ENCODE measurements around the gene TFF3.

TFF3 gene

DNA sequence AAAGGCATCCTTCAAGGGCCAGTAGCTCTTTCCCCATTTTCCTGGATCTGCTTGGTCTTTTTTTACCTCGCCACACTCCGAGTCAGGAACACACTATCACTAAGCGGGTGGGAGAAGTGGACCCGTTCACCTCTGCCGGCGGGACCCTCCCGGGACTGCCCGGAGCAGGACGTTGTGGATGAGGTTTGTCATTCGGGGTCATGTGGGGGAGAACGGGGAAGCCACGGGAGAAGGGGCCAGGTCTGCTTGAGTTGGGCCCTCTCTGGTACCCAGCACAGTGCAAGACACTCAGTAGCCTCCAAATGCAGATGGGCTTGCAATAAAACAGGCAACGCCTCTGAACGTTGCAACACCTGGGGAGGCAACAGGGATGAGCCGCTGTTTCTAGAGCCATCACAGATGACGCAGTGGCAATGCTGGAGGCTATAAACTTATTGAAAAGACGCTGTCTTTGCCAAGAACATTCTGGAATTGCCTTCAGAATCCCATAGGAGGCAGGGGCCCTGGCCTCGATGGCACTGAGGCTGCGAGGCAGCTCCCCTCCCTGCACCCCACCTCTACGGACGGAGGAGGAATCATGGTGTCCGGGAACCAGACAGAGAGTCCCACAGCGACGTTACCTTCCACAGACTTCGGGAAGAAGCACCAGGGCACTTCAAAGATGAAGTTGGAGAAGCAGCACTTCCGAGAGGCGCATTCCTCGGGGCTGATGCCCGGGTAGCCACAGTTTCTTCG, 31.8 kb upstream of the TFF3 start:
- no peak for DNase-seq

DNA sequence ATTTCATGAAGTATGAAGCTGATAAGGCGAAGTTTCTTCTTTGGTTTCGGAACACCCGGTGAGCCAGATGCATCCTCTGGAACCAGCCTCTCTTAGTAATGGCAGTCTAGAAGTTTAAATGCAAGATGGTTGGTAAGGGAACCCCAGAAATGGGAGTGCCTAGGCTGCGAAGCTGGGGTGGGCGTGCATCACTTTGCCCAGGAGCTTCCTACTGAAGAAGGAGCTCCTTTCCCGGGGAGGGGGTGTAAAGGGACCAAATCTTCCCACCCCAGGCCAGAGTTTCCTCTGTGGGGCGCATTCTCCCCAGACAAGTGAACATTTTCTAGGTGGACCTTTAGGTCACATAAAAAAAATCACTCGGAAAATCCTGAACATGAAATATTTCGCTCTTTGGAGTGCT, 31.2 kb upstream of the TFF3 start:
- no peak for DNase-seq

DNA sequence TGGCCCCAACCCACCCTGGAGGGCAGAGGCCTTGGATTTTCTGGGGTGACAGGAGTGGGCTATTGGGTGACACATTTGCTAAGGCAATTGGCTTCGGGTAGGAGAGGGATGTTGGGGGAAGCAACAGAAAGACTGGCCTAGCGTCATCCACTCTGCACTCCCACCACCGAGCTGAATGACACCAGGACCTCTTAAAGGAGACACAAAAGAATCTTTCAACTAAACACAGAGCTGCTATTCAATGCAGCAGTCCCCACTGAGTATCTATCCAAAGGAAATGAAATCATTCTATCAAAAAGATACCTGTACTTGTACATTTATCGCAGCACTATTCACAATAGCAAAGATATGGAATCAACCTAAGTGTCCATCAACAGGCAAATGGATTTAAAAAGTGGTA, 29.4 kb upstream of the TFF3 start:
- no peak for DNase-seq

DNA sequence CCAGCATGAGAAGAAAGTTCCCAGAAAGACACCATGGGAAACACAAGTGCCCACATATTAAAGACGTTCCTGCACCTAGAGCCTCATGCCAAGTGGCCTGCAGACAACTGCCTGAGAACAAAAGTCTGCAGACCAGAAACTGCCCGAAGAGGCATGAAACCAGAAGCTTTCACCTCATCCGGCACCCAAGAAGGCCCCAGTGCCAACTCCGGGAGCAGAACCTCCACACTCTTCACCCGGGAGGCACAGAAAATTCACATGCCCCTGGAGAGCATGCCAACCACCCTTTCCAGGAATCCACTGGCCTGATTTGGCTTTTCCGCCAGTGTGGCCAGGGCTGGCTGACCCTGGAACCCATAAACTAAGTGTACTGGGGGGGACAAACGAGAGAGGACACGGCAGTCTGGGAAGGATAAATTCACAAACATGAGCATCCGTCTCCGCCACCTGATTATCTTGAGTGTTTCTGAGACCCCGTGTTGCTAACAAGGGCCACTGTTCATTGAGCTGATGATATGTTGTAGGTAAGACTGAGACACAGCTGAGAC, 28.8 kb upstream of the TFF3 start:
- DNase-seq, result no peak

DNA sequence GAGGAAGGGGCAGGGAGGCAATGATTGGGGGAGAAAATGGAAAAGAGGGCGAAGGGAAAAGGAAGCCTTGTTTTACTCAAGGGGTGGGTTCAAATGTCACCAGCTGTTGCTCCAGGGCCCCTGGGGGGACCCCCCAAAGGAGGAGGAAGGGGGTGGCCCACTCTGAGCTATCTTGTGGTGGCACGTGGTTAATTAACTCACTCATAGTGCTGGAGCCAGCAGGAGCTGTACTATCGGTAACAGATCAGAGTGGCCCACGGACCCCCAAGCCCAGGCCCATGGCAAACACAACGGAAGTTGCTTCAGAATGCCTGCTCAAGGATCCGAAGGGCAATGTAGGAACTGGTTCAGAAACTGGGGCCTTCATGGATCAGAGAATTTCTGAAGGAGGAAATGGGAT, 28.3 kb upstream of the TFF3 start:
- no peak for DNase-seq

DNA sequence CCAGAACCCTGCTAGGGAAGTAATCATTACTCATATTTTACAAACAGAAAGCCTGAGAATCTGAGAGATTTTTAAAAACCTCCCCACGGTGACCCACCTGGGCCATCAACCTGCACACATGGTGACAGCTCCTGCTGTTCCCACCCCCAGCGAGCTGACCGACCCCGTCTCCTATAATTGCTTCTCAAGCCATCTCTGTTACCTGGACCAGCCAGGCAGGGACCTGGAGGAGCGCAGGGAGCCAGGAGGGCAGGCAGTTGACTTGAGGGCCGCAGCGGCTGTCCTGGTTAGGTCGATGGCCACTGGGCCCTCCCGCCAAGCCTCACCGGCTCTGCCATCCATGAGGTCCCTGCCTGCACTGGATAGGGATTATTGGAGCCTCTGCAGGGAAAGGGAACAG, 27.9 kb upstream of the TFF3 start:
- no peak for DNase-seq

DNA sequence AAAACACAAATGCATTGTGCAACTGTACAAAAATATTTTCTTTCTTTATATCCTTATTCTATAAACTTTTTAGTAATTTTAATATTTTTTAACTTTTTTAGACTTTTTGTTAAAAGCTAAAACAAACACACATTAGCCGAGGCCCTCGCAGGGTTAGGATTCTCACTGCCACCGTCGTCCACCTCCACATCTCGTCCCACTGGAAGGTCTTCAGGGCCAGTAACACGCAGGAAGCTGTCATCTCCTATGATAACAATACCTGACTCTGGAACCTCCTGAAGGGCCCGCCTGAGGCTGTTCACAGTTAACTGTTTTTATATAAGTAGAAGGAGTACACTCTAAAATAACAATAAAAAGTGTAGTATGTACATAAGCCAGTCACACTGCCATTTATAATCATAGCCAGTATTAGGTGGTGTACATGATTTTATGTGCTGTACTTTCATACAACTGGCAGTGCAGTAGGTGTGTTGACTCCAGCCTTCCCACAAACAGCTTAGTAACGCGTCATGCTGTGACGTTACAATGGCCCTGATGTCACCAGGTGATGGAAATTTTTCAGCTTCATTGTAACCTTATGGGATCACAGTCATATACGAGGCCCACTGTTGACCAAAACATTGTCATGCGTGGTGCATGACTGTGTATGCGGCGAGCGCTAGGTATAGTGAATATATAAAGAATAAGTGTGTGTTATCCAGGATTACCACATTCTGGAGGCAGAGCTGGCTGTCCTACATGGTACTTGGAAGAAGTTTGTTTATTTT, 26.8 kb upstream of the TFF3 start:
- peak in 2 of 3 experiments; percentile 14 to 56 for DNase-seq

DNA sequence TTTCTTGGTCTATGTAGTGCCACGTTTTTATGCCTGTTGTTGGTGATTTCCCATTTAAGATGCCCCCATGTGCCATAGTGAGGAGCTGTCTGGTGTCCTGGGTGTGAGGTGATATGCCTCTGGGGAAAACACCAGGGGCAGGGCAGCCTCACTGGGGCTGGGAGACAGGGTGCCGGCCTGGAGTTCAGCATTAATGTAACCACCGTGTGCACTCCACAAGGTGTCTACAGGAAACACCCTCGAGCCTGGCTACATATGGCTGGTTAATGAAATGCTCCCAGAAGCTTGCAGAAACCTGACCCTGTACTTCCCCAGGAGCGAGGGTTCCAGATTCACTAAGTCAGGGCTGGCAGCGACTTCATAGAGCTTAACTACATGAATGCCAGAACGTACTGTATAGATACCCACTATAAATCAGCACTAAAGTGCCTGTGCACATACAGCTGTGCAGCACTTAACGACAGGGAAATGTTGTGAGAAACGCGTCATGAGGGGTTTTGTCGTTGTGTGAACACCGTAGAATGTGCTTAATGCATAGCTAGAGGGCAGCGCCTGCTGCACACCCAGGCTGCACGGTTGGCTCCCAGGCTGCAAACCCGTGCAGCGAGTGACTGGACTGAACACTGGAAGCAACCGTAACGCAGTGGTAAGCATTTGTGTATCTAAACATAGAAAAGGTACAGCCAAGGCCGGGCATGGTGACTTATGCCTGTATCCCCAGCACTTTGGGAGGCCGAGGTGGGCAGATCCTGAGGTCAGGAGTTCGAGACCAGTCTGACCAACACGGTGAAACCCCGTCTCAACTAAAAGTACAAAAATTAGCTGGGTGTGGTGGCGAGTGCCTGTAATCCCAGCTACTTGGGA, 25.2 kb upstream of the TFF3 start:
- DNase-seq, result no peak

DNA sequence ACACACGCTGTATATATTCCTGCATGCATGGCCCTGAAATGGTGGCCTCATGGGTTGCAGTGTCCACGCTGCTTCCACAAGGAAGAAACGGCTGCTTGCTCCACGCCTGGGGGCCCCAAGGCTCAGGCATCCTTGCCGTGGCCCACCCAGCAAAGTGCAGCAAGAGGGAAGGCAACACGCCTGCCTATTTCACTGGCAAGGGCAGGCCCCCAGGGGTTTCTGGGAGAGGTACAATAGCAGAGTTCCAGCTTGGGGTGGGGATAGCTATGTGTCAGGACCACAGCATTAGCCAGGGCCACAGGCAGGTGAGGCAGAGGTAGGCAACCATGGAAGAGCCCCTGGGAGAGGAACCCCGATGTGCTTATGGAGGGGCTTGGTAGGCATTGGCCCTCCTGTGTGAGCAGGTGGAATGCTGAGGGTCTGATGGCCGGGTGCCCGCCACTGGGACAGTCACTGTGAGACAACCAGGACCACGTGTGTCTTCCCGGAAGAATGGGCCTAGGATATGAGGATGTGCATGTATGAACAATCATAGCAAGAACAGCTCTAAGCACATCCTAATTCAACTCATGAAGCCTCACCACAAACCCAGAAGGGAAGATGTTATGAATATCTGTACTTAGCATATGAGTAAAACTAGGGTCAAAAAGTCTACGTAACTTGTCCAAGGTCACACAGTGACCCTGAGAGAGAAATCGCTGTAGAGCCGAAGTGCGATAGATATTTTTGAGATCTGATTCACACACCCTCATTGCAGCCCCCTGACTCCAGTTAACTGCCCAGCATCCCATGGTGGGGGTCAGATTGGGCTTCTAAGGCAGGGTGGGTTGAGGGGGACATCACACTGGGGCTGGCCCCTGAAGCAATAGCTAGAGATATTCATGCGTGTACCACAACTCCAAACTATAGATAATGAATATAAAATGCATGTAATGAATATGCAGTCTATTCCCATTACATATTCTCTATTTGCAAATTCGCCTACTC, 23.8 kb upstream of the TFF3 start:
- DNase-seq, result no peak

DNA sequence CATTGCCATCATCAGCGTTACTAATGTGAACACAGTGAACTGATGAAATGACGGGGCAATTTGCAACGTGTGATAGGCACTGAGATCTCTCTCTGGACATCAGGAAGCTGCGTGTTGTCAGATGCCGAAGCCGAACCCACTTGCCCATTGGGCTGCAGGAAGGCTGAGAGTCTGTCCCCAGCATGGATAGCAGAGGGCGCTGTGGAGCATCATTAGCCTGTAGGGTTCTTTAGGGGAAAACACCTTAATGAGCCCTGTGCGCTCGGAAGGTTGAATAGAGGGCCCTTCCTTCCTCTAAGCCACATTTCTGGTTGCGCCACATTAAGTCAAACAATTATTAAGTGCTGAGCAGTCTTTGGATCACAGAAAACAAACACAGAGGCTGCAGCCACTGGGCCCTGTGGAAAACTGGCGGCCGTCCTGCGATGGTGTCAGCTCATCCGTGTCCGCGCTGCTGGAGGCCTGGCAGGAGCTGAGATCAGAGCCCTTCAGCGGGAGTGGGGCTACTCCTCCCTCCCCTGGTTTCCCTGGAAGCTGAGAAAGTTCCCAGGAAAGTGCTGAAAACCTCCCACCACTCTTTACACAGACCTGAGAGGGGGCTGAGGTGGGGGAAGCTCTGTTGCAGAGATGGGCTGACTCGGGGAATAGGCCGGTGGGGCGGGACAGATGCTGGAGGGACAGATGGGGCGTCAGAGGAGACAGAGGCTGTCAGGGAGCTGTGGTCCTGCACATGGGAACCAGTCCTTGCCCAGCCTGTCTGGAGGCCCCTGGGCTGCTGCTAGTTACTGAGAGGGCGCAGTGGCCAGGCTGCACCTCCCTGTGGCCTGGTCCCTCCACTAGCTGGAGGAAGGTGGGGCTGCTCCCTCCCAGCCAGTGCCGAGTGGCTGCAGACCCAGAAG, 22.9 kb upstream of the TFF3 start:
- peak; percentile 91 to 97 (median 91) for DNase-seq

DNA sequence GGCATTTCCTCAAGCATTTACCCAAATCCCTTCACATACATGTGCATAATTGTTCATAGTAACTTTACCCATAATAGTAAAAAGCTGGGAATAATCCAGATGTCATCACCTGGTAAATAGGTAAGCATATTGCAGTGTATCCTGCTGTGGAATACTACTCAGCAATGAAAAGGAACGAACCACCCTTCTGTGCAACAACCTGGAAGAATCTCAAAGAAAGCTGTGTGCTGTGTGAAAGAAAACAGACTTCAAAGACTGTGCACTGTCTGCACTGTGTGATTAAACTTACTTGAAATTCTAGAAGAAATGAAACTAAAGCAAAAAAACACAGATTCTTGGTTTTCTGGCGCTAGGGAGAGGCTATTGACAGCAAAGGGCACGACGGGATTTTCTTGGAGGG, 22.1 kb upstream of the TFF3 start:
- DNase-seq, result no peak

DNA sequence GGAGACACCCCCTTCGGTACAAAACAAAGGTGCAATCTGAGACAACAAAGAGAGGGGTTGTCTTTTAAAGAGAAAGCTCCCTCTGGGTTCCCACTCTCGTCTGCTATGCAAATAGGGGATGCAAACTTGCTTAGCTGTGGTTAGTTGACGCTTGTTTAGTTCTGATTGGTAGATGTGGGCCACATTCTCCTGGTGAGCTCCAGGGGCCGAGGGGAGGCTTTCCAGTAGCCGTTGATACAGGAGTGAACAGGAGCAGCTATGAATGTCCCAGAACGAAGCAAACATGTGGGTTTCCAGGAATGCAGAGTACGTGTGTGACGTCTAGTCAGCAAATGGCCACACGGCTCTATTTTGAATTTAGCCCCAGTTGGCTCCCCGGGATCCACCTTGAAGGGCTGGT, 20.8 kb upstream of the TFF3 start:
- DNase-seq, result no peak

DNA sequence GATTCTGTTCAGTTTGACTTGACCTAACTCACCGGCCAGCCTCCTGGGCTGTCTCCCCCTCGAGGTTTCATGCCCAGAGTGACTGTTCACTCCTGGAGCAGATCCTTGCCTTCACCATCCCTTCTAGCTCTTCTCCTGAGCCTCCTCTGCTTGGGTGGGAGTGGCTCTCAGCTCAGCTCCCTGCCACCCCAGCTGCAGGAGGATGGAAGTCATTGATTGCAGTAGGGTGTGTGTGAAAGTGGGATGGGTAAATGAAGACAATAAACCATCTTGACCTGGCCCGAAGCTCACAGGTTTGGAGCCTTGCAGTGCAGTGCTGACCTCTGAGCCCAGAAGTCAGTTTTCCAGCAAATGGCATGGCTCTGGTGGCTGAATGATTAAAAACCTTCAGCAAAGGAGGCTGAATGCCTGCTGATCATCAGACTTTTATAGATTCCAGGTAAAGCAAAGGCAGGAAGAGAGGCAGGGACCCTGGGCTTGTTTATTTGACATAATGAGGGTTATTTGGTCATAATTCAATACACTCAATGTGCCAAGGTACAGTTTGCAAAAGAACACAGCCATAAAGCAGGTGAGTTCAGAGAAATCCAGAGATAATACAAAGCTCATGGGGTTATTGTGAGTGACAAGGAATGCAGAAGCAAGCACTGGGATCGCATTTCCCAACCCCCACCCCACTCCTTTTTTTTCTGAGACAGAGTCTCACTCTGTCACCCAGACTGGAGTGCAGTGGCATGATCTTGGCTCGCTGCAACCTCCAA, 17.5 kb upstream of the TFF3 start:
- DNase-seq, result no peak

DNA sequence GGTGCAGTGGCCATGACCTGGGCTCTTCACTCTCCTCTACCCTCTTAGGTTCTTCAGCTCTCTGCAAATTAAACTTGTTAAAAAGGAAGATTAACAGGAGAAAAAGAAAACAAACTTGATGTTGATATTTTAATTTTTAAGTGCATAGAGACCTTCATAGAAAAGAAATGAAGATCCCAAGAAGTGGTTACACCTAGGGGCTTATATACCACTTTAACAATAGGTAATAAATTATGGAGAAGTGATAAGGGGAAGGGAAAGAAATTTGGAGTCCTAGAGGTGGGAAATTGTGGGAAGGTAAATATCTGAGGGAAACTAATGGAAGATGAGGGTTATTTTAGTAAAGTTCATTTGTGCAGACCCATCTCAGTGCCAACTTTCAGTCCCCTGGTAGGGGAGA, 16.5 kb upstream of the TFF3 start:
- DNase-seq, result no peak

DNA sequence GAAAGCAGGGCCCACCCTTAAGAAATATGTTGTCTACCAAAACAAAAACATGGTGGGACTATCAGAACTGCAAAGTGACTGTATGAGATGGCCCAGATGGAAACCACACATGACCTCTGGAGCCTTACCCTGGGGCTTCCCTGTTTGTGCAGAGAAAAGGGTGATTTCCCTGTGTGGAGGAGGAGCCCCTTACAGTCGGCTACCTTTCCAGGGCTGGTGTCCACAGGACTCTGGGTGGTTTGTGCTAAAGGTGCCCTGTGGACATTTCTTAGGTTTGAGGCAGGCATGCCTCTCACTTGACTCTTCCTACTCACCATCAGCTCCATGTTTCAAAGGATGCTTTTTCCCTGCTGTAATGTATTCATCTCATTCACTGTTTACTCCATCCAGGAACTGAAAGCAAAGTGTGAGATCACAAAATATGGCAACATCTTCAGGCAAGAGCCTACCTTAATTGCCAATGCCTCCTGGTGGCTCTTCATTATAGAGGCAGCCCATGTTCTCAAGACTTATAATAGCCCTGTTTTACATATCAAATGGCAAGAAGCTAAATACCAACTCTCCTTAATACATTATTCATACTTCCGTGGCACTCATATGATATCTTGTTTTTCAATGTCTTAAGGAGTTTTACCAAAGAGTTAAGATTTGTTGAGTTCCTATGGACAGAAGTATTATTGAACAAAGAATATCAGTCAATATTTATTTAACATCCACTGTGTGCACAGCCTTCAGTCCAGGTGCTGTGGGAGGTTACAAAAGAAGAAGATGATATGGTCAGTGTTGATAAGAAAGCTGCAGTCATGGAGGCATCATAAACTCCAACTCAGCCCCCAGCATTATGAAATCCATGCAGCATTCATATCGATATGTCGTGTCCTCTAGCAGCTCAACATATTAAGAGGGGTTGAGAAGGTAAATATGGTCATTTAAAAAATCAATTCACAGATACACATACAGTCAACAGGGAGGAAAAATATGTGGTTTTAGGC, 15.5 kb upstream of the TFF3 start:
- no peak for DNase-seq

DNA sequence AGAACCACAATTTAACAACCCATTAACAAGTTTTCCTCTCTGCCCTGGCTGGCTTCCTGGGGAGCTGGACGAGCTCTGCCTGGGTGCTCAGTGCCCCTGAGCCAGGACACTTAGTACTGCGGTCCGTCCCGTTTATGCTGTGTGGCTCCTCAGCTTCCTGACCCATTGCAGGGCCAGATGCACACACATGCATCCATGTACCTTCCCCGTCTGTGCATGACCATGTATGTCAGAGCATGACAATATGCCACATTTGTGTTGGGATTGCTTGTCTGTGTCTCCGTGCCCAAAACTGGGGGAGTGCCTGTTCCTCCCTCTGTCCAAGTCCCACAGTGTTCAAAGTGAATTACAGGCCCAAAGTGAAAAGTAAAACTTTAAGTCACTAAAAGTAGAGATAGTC, 9.7 kb upstream of the TFF3 start:
- no peak for DNase-seq

DNA sequence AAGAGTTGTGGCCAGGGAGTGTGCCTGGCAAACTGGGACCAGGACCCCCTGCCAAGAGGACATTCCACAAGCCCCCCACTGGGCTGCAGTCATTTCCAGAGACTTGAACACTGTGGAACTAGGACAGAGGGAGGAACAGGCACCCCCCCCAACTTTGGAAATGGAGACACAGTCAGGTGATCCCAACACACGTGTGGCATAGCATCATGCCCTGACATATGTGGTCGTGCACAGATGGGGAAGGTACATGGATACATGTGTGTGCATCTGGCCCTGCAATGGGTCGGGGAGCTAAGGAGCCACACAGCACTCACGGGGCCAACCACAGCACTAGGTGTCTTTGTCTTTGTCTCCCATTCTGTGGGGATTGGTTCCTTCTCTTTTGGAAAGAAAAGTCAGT, 6.6 kb upstream of the TFF3 start:
- no peak for DNase-seq

DNA sequence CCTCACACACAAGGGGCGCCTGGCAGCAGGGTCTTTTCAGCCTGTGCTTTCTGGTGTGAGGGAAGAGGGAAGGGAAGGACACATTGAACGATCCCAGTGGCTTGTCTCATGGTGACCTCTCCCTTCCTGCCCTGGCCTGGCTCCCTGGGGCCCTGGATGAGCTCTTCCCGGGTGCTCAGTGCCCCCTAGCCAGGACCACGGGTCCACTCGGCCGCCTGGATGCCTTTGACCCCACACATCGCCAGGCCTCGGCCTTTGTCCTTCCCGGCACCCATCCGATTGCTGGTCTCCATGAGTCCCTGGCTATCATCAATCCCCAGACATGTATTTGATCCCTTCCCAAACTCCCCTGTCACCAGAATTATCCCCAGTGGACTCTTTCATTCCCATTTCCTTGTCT, 6.0 kb upstream of the TFF3 start:
- no peak for DNase-seq

DNA sequence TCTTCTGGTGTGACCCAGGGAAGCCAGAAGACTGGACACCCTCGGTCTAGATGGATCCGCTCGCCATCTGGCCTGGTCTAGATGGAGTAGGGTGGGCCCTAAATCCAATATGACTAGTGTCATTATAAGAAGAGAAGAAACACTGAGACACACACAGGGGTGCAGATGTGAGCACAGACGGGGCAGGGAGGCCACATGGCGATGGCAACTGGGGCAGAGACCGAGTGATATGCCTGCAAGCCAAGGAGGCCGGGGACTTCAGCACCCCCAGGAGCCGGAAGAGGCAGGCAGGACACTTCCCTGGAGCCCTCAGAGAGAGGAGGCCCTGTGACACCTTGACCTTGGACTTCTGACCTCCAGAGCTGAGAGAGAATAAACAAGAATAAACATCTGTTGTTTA, 5.6 kb upstream of the TFF3 start:
- DNase-seq, result no peak
